Activated CD4-positive, alpha-beta memory T cell treated with anti-CD3 and anti-CD28 coated beads for 36 hours (primary cell): ENCODE measurements around the gene CARD19. TPM values are rescaled to one million over a fixed set of nuclear protein-coding genes. Genes with fewer than 3 reads are reported as not detected.

ENCODE experiments used
- CTCF ChIA-PET: fragments of 350-600 bp; sonication (Branson Sonifier 250); formaldehyde crosslinking; loops from one replicate; lab custom pipeline; 2021; ENCODE audit warnings: antibody characterized with exemption, inconsistent platforms; lab: Charles Lee
- POLR2A ChIA-PET: fragments of 350-600 bp; sonication (Branson Sonifier 250); formaldehyde crosslinking; loops from one replicate; lab custom pipeline; 2021; ENCODE audit warnings: antibody characterized with exemption; lab: Charles Lee
- DNase-seq: peaks from one replicate; pipeline ENCODE4 v3.0.0-alpha.2; 2020
- H3K27ac Mint-ChIP-seq: one replicate; pipeline ENCODE4 v1.8.0; 2021; ENCODE audit warnings: mixed read lengths
- H3K27me3 Mint-ChIP-seq: one replicate; pipeline ENCODE4 v1.8.0; 2021; ENCODE audit warnings: mixed read lengths
- H3K36me3 Mint-ChIP-seq: one replicate; pipeline ENCODE4 v1.8.0; 2021; ENCODE audit warnings: mixed read lengths
- H3K4me1 Mint-ChIP-seq: one replicate; pipeline ENCODE4 v1.8.0; 2021; ENCODE audit warnings: low read depth, mixed read lengths
- H3K4me3 Mint-ChIP-seq: one replicate; pipeline ENCODE4 v1.8.0; 2021; ENCODE audit warnings: mild to moderate bottlenecking, mixed read lengths
- H3K9me3 Mint-ChIP-seq: one replicate; pipeline ENCODE4 v1.8.0; 2021; ENCODE audit warnings: mixed read lengths
- intact Hi-C: fragments of 100-400 bp; cut with micrococcal nuclease; formaldehyde crosslinking; loops from one replicate; pipeline ENCODE4 v1.15.1; 2023
- total RNA-seq, 2 experiments: library from RNA; stranded (reverse); gene quantifications; one replicate each; pipeline ENCODE4 v1.2.3, GENCODE V29; 2021

Gene CARD19
- total RNA-seq, 2 experiments from 2014 or later: 77.9 to 80.0 TPM

GRCh38 chr9:93132287-93132927 is 36.4 kb downstream of the CARD19 start:
- ChIA-PET CTCF (interaction anchor here (2.1 to 3.8 kb wide), 2 partner anchors 24 to 129 kb away, joined by 11 to 27 read pairs; no protein-coding TSS in a partner anchor), POLR2A (interaction anchor here (1.0 to 2.1 kb wide), 2 partner anchors 14 to 24 kb away, joined by 3 to 10 read pairs; no protein-coding TSS in a partner anchor)
- H3K27me3 Mint-ChIP-seq: no peaks in the 10 kb centered on the region

GRCh38 chr9:93132946-93133680 is 37.1 kb downstream of the CARD19 start:
- peak overlapping the region; percentile 89 for H3K27ac Mint-ChIP-seq
- peak; percentile 81 for DNase-seq
- H3K36me3 Mint-ChIP-seq: peaks cover 13% of the 10 kb centered on the region
- peak overlapping the region; percentile 94 for H3K4me3 Mint-ChIP-seq
- POLR2A ChIA-PET: interaction anchor here (1.0 to 2.1 kb wide), 9 partner anchors 11 to 171 kb away, joined by 3 to 10 read pairs (median 6); no protein-coding TSS in a partner anchor
- no peaks in the 10 kb centered on the region for H3K27me3 Mint-ChIP-seq
- no peaks in the 10 kb centered on the region for H3K9me3 Mint-ChIP-seq
- intact Hi-C loops: no loop called here
- peaks cover 61% of the 10 kb centered on the region for H3K4me1 Mint-ChIP-seq
- CTCF ChIA-PET: interaction anchor here (1.6 kb wide), 1 partner anchor 24 kb away, joined by 10 read pairs; no protein-coding TSS in a partner anchor

More at GRCh38 chr9:93132287-93132927, 36.4 kb downstream of the CARD19 start:
- intact Hi-C loops: no loop called here
- Mint-ChIP-seq H3K27ac (peak overlapping the region; percentile 89), H3K9me3 (no peaks in the 10 kb centered on the region), H3K4me3 (peak overlapping the region; percentile 94), H3K4me1 (peaks cover 63% of the 10 kb centered on the region), H3K36me3 (peaks cover 13% of the 10 kb centered on the region)
- DNase-seq: no peak

DNA sequence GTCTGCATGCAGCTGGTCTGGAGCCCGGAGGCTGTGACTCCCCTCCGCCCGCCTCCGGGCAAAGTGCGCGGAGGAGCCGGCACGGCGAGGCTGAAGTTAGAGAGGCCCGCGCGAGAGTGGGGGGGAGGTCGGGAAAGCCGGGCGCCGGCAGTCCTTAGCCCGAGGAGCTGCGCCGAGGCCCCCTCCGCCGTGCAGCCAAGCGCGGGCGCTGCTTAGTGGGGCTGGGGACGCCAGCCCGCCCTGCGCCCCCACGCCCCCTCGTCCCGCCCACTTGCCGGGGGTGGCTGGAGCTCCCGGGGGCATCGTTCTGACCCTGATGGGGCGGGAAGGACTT is 37.6 kb downstream of the CARD19 start:
- peak overlapping the region; percentile 89 for H3K27ac Mint-ChIP-seq
- ChIA-PET CTCF (interaction anchor here (0.9 to 1.6 kb wide), 3 partner anchors 23 to 74 kb away, joined by 3 to 10 read pairs (median 6); no protein-coding TSS in a partner anchor), POLR2A (interaction anchor here (0.8 to 2.1 kb wide), 10 partner anchors 11 to 172 kb away, joined by 3 to 10 read pairs (median 6); no protein-coding TSS in a partner anchor)
- H3K27me3 Mint-ChIP-seq: no peaks in the 10 kb centered on the region
- peaks cover 61% of the 10 kb centered on the region for H3K4me1 Mint-ChIP-seq
- no peak for DNase-seq
- intact Hi-C loops: loop anchor here (1.0 to 2.0 kb wide), 4 partner anchors 13 to 73 kb away; partner anchors contain the start of gene CARD19
- H3K36me3 Mint-ChIP-seq: peaks cover 13% of the 10 kb centered on the region
- H3K4me3 Mint-ChIP-seq: peak overlapping the region; percentile 94
- H3K9me3 Mint-ChIP-seq: peaks cover 4% of the 10 kb centered on the region

DNA sequence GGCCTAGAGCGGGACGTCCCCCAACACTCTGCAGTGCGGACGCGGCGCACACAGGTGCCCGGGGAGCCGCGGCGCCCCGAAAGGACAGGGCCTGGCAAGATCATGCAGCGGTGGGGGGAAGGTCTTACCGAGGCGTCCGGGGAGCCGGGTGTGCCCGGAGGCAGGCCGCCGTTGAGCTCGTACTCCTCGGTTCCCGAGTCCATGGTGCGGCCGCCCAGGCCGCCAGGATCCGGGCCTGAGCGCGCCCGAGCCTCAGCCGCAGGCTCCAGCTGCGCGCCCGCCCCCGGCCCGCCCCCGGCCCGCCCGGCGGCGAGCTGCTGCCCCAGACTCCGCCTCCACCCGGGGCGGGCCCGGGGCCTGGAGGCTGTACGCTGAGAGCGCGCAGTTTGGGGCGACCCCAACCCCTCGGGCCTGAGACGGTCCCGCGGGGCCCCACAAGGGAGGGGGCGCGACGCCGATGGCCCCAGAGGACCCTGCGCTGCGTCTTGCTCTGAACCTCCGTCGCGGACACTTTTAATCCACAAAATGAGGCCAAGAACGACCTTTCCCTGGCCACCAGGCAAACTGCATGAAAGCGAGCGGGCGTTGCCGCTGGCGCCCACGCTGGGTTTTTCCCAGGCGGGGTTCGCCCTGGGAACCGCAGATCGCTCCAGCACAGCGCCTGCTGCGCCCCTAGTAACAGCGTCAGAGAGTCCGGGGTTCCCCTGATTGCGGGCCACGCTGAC is 38.2 kb downstream of the CARD19 start, which contains the start of gene NINJ1:
Gene NINJ1 (minus strand): TSS at position 237 of the 725 bp plus-strand sequence. CDS start 34 bp downstream, at position 203.
- H3K4me3 Mint-ChIP-seq: peak within 1 kb of the TSS; percentile 94
- peaks cover 60% of the 10 kb centered on the region for H3K4me1 Mint-ChIP-seq
- H3K27me3 Mint-ChIP-seq: no peaks in the 10 kb centered on the region
- intact Hi-C loops: loop anchor here (1.0 to 2.0 kb wide), 4 partner anchors 12 to 73 kb away; partner anchors contain the start of gene CARD19
- ChIA-PET CTCF (interaction anchor here (0.9 to 1.6 kb wide), 3 partner anchors 23 to 74 kb away, joined by 3 to 10 read pairs (median 6); no protein-coding TSS in a partner anchor), POLR2A (interaction anchor here (0.6 to 2.1 kb wide), 11 partner anchors 10 to 172 kb away, joined by 3 to 10 read pairs (median 6); no protein-coding TSS in a partner anchor)
- H3K36me3 Mint-ChIP-seq: peaks cover 13% of the 10 kb centered on the region
- H3K27ac Mint-ChIP-seq: peak within 1 kb of the TSS; percentile 89
- H3K9me3 Mint-ChIP-seq: peaks cover 4% of the 10 kb centered on the region
- peak; percentile 94 for DNase-seq

DNA sequence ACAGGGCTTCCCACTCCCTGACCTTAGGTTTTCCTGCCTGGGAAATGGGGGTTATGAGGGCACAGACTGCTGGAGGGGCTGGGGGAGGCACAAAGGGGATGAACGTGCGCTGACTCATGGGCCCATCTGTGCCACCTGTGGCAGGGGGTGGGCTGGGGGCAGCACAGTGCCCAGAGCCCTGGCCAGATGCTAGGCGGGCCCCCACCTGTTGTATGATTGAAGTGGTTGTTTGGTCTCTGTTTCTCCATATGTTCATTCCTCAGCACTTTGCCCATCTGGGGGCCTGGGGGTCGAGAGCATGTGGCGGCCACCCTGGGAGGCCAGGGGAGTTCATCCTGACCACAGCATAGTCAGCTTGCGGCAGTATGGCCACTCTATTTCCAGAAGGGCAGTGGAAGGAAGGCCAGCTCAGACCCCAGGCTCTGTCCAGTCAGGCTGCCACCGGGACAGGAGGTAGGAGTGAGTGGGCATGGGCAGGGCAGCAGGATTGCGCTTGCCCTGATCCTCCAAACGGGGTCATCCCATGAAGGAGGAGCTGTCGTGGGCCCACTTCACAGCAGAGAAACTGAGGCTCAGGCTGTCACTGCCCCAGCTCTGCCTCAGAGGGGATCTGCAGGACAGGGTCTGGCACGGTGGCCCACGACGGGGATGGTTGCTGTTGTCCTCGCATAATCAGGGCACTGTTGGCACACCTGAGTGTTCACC is 38.9 kb downstream of the CARD19 start:
- Mint-ChIP-seq H3K4me3 (peak overlapping the region; percentile 74), H3K9me3 (peaks cover 4% of the 10 kb centered on the region), H3K27ac (peak overlapping the region; percentile 87), H3K36me3 (peaks cover 13% of the 10 kb centered on the region), H3K4me1 (peaks cover 58% of the 10 kb centered on the region), H3K27me3 (no peaks in the 10 kb centered on the region)
- intact Hi-C loops: loop anchor here (1.0 to 2.0 kb wide), 4 partner anchors 11 to 74 kb away; partner anchors contain the start of gene CARD19
- DNase-seq: no peak
- ChIA-PET CTCF (interaction anchor here (1.6 kb wide), 1 partner anchor 26 kb away, joined by 10 read pairs; no protein-coding TSS in a partner anchor), POLR2A (interaction anchor here (0.9 to 2.1 kb wide), 8 partner anchors 9 to 171 kb away, joined by 3 to 10 read pairs (median 6); no protein-coding TSS in a partner anchor)

DNA sequence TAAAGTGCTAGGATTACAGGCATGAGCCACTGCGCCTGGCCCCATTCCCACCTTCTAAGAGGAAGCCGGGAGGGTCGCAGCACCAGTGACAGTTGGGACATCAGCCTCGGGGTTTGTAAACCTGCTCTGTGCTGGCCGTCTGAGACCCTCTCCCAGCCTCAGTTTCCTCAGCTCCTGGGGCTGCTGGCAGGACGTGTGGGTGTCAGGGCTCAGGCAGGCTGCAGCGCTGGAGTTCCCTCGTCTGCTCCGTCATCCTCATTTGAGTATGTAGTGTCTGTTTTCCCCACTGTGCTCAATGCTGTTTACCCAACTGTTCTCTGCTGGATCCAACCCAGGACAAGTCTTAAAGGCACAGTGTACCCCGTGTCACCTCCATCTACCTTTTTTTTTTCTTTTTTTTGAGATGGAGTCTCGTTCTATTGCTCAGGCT is 40.0 kb downstream of the CARD19 start:
- DNase-seq: no peak
- no peak overlapping the region for H3K4me3 Mint-ChIP-seq
- intact Hi-C loops: no loop called here
- ChIA-PET CTCF (no interaction called here), POLR2A (no interaction called here)
- peaks cover 13% of the 10 kb centered on the region for H3K36me3 Mint-ChIP-seq
- peaks cover 53% of the 10 kb centered on the region for H3K4me1 Mint-ChIP-seq
- H3K27me3 Mint-ChIP-seq: no peaks in the 10 kb centered on the region
- peaks cover 4% of the 10 kb centered on the region for H3K9me3 Mint-ChIP-seq
- no peak overlapping the region for H3K27ac Mint-ChIP-seq

- no peaks in the 10 kb centered on the region for H3K27me3 Mint-ChIP-seq
Measured at GRCh38 chr9:93137362-93137761, 41.3 kb downstream of the CARD19 start.

GRCh38 chr9:93138171-93138764 is 42.3 kb downstream of the CARD19 start:
- Mint-ChIP-seq H3K4me1 (peaks cover 43% of the 10 kb centered on the region), H3K36me3 (no peaks in the 10 kb centered on the region), H3K27me3 (no peaks in the 10 kb centered on the region), H3K27ac (peak overlapping the region; percentile 39), H3K9me3 (peaks cover 4% of the 10 kb centered on the region), H3K4me3 (no peak overlapping the region)
- intact Hi-C loops: no loop called here
- DNase-seq: no peak
- ChIA-PET POLR2A (no interaction called here), CTCF (interaction anchor here (1.1 to 1.6 kb wide), 2 partner anchors 16 to 135 kb away, joined by 4 to 10 read pairs; no protein-coding TSS in a partner anchor)

More at GRCh38 chr9:93137362-93137761, 41.3 kb downstream of the CARD19 start:
- Mint-ChIP-seq H3K9me3 (peaks cover 4% of the 10 kb centered on the region), H3K27ac (no peak overlapping the region), H3K36me3 (peaks cover 9% of the 10 kb centered on the region), H3K4me1 (peaks cover 47% of the 10 kb centered on the region), H3K4me3 (no peak overlapping the region)
- ChIA-PET POLR2A (no interaction called here), CTCF (interaction anchor here (1.6 kb wide), 1 partner anchor 17 kb away, joined by 10 read pairs; no protein-coding TSS in a partner anchor)
- no peak for DNase-seq
- intact Hi-C loops: no loop called here

- ChIA-PET CTCF (interaction anchor here (1.1 kb wide), 1 partner anchor 136 kb away, joined by 4 read pairs; no protein-coding TSS in a partner anchor), POLR2A (no interaction called here)
- H3K36me3 Mint-ChIP-seq: no peaks in the 10 kb centered on the region
- H3K4me1 Mint-ChIP-seq: peaks cover 55% of the 10 kb centered on the region
- intact Hi-C loops: loop anchor here (10.0 kb wide), 1 partner anchor 265 kb away; the partner anchor contains the start of gene ZNF484
- peaks cover 4% of the 10 kb centered on the region for H3K9me3 Mint-ChIP-seq
- DNase-seq: no peak
- H3K27ac Mint-ChIP-seq: no peak overlapping the region
- H3K27me3 Mint-ChIP-seq: no peaks in the 10 kb centered on the region
- no peak overlapping the region for H3K4me3 Mint-ChIP-seq
Measured at GRCh38 chr9:93139365-93140182, 43.6 kb downstream of the CARD19 start.
